ENCODE data around the gene EVC2. TPM values are rescaled to one million over a fixed set of nuclear protein-coding genes. Genes with fewer than 3 reads are reported as not detected.

Gene EVC2
- total and polyA plus RNA-seq, 9 of the 15 experiments (the other 6 are each of a cell fraction or from before 2014, with no cell fraction given): 0.03 to 0.55 (median 0.38) TPM; not detected in 1

DNA sequence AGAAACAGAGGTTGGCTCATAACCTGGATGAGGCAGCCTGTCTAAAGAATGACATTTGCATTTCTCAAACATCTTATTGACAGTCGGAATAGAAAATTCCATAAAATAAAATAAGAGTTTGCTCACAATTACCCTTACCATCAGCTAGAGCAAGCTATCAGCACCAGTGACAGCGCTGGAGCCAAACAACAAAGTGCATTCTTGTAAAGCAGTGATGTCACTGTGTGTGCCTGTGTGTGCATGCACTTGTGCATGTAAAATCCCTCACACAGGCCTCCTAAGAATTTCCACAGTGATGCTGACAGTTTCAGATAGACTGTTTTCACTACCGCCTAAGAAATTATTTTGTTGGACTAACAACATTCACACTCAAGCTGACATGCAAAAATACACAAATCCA lies 77.6 kb downstream of the EVC2 start:
- FAIRE-seq: no peak
- H3K27ac ChIP-seq (ENCODE audit: extremely low read depth, low read depth, low read length): no peak overlapping the region
- no peaks in the 10 kb centered on the region for H3K27me3 ChIP-seq (ENCODE audit: control insufficient read depth in 2 of 2, insufficient read depth in 2 of 2, low read length in 2 of 2)
- H3K9me1 ChIP-seq (ENCODE audit: control insufficient read depth, insufficient read depth, low read length): no peaks in the 10 kb centered on the region
- in situ Hi-C loops (cut with MboI): no loop called here
- ChIA-PET POLR2A (no interaction called here), CTCF (ENCODE audit: low intra/inter-chr PET ratio) (no interaction called here)
- DNase-seq (ENCODE audit: extremely low read depth in 1 of 4, low spot score in 3 of 4): no peak
- H3K4me2 ChIP-seq (ENCODE audit: insufficient read depth, low read length): no peak overlapping the region
- ATAC-seq: no peak
- H2AFZ ChIP-seq (ENCODE audit: low read depth, low read length): no peak overlapping the region
- no peaks in the 10 kb centered on the region for H3K4me1 ChIP-seq (replicated peaks in 1 of 2; ENCODE audit: control insufficient read depth in 2 of 2, insufficient read depth in 2 of 2, low read length in 2 of 2)
- intact Hi-C loops (cut with micrococcal nuclease): no loop called here
- no peaks in the 10 kb centered on the region for H3K36me3 ChIP-seq (ENCODE audit: control insufficient read depth, insufficient read depth, low read length)
- BruUV-seq (replicated peaks): no TSS peak
- H3K79me2 ChIP-seq (ENCODE audit: control insufficient read depth, insufficient read depth, low read length): no peaks in the 10 kb centered on the region
- WGBS (ENCODE audit: insufficient coverage, low coverage, missing lambda C conversion rate): 4% methylated on average over 3 of the region's 3 CpGs
- H3K9ac ChIP-seq (ENCODE audit: insufficient read depth in 1 of 2, low read depth in 2 of 2, low read length in 2 of 2): no peak overlapping the region
- no peak overlapping the region for H3K4me3 ChIP-seq
- no peak for TF ChIP-seq ZNF347 (CRISPR knock-in tag; IDR thresholded peaks at IDR 0.05; ENCODE audit: low read depth)
- TF ChIP-seq SREBF1 (IDR thresholded peaks at IDR 0.05; ENCODE audit: borderline replicate concordance, low read depth, low read length): no peak
- TF ChIP-seq PML (IDR thresholded peaks at IDR 0.05; ENCODE audit: low read length): no peak
- no peak for TF ChIP-seq ZNF121 (CRISPR knock-in tag; conservative IDR thresholded peaks at IDR 0.05)
- TF ChIP-seq EZH2 (IDR thresholded peaks at IDR 0.05; ENCODE audit: borderline replicate concordance, low read depth, low read length): no peak
- no peak for TF ChIP-seq KAT8 (IDR thresholded peaks at IDR 0.05; ENCODE audit: low read depth)
- no peak for TF ChIP-seq ZNF780A (CRISPR knock-in tag; IDR thresholded peaks at IDR 0.05)
- no peak for TF ChIP-seq ZNF217 (CRISPR knock-in tag; IDR thresholded peaks at IDR 0.05)
- TF ChIP-seq RFX7 (CRISPR knock-in tag; IDR thresholded peaks at IDR 0.05): no peak
- TF ChIP-seq SMAD1 (IDR thresholded peaks at IDR 0.05; ENCODE audit: low read depth, low read length, partially characterized antibody): no peak
- TF ChIP-seq ZBED1 (IDR thresholded peaks at IDR 0.05): no peak
- TF ChIP-seq DACH1 (IDR thresholded peaks at IDR 0.05; ENCODE audit: partially characterized antibody): no peak
- H4K20me1 ChIP-seq (replicated peaks; ENCODE audit: control insufficient read depth, insufficient read depth, low read length): no peaks in the 10 kb centered on the region
- H3K9me3 ChIP-seq (replicated peaks; ENCODE audit: control insufficient read depth, insufficient read depth, low read depth, low read length): no peaks in the 10 kb centered on the region
